Measurements from ENCODE around the gene HNF1A. TPM values are rescaled to one million over a fixed set of nuclear protein-coding genes. Genes with fewer than 3 reads are reported as not detected.

Gene HNF1A
- total RNA-seq, 4 donors from 2014 or later = not detected

DNA sequence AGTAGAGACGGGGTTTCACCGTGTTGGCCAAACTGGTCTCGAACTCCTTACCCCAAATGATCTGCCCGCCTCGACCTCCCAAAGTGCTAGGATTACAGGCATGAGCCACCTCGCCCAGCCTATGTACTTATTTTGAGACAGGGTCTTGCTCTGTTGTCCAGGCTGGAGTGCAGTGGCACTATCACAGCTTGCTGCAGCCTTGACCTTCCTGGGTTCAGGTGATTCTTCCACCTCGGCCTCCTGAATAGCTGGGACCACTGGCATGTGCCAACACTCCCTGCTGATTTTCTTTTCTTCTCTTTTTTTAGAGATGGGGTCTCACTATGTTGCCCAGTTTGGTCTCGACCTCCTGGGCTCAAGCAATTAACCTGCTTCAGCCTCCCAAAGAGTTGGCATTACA is 14.0 kb upstream of the HNF1A start:
- intact Hi-C loops (cut with DNase I) = no loop called here
- no peak overlapping the region for H3K27ac ChIP-seq
- WGBS, 2 donors = 92 to 95% methylated on average over 8 of the region's 8 CpGs
- TF ChIP-seq, protein P1, sequence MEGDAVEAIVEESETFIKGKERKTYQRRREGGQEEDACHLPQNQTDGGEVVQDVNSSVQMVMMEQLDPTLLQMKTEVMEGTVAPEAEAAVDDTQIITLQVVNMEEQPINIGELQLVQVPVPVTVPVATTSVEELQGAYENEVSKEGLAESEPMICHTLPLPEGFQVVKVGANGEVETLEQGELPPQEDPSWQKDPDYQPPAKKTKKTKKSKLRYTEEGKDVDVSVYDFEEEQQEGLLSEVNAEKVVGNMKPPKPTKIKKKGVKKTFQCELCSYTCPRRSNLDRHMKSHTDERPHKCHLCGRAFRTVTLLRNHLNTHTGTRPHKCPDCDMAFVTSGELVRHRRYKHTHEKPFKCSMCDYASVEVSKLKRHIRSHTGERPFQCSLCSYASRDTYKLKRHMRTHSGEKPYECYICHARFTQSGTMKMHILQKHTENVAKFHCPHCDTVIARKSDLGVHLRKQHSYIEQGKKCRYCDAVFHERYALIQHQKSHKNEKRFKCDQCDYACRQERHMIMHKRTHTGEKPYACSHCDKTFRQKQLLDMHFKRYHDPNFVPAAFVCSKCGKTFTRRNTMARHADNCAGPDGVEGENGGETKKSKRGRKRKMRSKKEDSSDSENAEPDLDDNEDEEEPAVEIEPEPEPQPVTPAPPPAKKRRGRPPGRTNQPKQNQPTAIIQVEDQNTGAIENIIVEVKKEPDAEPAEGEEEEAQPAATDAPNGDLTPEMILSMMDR (IDR thresholded peaks at IDR 0.05) = no peak
- H3K36me3 ChIP-seq = no peaks in the 10 kb centered on the region
- H3K4me3 ChIP-seq (replicated peaks in 1 of 3) = no peak overlapping the region
- no peaks in the 10 kb centered on the region for H3K27me3 ChIP-seq
- no peak for DNase-seq
- H3K4me1 ChIP-seq = no peaks in the 10 kb centered on the region
- H3K9me3 ChIP-seq = no peaks in the 10 kb centered on the region

DNA sequence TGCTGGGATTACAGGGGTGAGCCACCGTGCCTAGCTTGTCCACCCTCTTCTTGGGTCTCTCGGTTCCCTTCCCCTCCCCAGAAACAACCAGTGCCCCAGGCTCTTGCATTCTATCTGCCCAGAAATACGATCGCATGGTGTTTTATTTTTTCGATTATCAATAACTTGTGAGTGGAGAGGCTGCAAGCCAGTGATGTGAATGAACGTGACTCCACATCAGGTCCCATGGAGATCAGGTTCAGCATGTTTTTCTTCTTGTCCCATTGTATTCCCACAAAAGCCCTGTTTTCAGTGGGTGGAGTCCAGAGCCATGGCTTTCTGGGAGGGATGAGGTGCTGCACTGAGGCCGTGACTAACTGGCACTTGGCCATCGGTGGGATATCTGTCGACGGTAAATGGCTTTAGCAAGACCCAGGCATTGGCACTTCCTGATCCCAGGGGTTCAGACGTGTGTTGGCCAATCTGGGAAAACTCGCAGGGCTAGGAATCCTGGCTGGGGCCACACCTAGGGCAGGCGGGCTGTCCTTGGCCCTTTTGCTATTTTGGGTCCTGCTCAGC is 12.7 kb upstream of the HNF1A start:
- 72 to 74% methylated on average over 13 of the region's 13 CpGs for WGBS, 2 donors
- Histone ChIP-seq H3K27ac (no peak overlapping the region), H3K27me3 (no peaks in the 10 kb centered on the region), H3K4me3 (replicated peaks in 1 of 3) (no peak overlapping the region), H3K9me3 (no peaks in the 10 kb centered on the region), H3K4me1 (no peaks in the 10 kb centered on the region), H3K36me3 (no peaks in the 10 kb centered on the region)
- TF ChIP-seq, protein P1 (IDR thresholded peaks at IDR 0.05) = no peak
- TF ChIP-seq POLR2A (IDR thresholded peaks at IDR 0.05) = no peak
- intact Hi-C loops (cut with DNase I) = no loop called here
- no peak for DNase-seq

DNA sequence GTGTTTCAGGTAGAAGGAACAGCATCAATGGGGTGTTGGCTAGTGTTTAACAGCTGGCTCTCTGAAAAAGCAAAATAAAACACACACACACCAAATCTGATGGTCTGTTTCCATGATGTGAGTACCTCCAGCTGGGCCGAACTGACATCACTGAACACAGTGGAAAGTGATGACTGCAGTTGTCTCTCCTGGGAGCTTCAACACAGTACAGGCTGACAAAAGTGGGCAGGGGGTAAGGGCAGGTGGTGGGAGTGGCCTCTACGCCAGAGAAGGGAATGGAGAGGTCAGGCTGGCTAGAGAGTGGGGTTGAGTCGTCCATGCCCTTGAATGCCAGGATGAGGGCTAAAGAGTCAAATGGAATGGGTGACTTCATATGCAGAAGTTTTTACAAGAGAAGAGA is 8.0 kb upstream of the HNF1A start:
- Histone ChIP-seq H3K27ac (no peak overlapping the region), H3K4me3 (replicated peaks in 1 of 3) (no peak overlapping the region), H3K27me3 (no peaks in the 10 kb centered on the region), H3K36me3 (no peaks in the 10 kb centered on the region), H3K4me1 (no peaks in the 10 kb centered on the region), H3K9me3 (no peaks in the 10 kb centered on the region)
- no peak for DNase-seq
- 64 to 68% methylated on average over 3 of the region's 3 CpGs for WGBS, 2 donors
- intact Hi-C loops (cut with DNase I) = loop anchor here (5.0 kb wide), 1 partner anchor 323 kb away; no protein-coding TSS in a partner anchor
- TF ChIP-seq POLR2A (IDR thresholded peaks at IDR 0.05) = no peak
- TF ChIP-seq, protein P1 (IDR thresholded peaks at IDR 0.05) = no peak

DNA sequence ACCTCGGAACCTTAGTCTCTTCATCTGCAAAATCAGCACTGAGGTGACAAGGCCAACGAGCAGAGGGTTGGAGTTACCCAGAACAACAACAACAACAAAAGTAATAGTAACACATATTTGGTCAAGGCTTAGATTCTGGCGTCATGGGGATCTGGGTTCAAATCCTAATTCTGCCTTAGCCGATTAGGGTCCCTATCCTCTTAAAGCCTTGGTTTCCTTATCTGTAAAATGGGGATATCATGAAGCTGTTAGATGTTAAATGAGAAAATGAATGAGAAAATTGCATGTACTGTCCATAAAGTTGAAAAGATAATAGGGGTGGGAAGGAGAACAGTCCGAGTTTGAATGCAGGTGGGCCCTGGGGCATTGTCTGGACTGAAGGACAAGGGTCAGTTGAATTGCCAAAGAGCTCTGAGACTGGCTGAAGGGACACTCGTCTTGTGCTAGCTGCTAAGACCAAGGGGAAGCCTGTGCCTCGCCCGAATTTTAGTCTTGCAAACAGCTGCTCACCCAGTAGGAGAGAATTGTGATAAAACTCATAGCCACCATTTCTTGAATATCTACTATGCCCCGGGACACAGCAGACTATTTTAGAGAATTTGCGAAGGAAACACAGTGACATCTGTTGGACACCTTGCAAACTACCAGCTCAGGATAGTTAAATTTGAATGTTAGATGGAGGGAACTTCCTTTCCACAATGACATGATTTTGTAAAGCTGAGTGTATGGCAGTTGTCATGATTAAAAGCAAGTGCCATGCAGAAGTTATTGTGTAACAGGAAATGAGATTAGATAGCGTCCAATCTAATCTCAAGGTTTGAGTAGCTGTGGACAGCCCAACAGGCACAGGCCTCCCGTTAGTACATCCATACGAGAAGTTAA is 6.8 kb upstream of the HNF1A start:
- TF ChIP-seq, protein P1 (IDR thresholded peaks at IDR 0.05) = peak; percentile 25 to 82 (median 68)
- TF ChIP-seq POLR2A (IDR thresholded peaks at IDR 0.05) = no peak
- WGBS, 2 donors = 42 to 46% methylated on average over 13 of the region's 13 CpGs
- DNase-seq = peak; percentile 19 to 26
- no peaks in the 10 kb centered on the region for H3K36me3 ChIP-seq
- H3K4me3 ChIP-seq (replicated peaks in 1 of 3) = no peak overlapping the region
- H3K4me1 ChIP-seq = no peaks in the 10 kb centered on the region
- H3K27me3 ChIP-seq = no peaks in the 10 kb centered on the region
- intact Hi-C loops (cut with DNase I) = loop anchor here (5.0 kb wide), 1 partner anchor 324 kb away; no protein-coding TSS in a partner anchor
- H3K27ac ChIP-seq = no peak overlapping the region
- no peaks in the 10 kb centered on the region for H3K9me3 ChIP-seq
